Activated CD4-positive, alpha-beta T cell treated with anti-CD3 and anti-CD28 coated beads, Interleukin-10, Interleukin-2, amounts not matched to agents 100 ng/mL and 50 ng/mL, durations not matched to agents 16 hours and 8 hours (primary cell): ENCODE data around the gene DPP8.
"Not testable (repeated sequence)": the region's sequence is repeated elsewhere in the genome, so short reads cannot be mapped to it uniquely, and the experiment has no call there.

Experiments
- DNase-seq: peaks from one replicate; pipeline ENCODE4 v3.0.0-alpha.2; 2020

Gene DPP8

DNA sequence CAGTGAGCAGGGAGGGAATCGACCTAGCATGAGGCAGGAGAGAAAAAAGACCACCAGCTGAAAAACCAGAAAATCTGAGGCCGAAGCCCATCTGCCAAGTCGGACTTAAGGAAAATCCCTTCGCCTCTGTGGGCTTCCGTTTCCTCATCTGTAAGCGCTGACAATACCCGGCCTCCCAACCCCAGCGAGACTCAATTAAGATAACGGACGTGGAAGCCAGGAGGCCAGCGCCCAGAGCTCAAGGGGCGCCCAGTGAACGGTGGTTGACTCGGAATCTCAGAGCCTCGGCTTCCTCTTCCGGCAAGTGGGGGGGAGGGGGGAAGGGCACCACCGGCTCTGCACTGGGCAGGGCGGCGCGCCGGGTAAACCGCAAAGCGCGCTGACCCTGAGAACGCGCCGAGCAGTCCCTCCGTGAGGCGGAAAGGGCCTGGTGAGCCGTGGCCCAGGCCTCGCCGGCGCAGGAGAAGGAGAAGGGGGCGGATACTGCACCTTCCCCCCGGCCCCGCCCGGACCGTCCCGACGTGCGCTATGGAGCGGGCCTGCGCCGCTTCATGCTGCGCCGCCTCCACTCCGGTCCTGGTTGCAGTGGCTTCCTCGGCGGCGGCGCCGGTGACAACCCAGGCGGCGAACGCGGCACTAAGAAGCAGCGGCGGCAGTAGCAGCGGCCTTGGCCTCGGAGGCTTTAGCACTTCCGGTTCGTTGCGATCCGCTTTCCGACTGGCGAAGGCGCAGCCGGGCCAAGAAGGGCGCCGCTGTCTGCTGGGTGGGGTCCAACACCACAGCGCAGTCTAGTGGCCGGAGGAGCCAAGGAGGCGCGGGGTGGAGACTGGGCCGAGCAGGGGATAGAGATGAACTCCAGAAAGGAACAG is at the start of gene DPP8:
TSS of gene DPP8 (minus strand) at position 693 of the 869 bp plus-strand sequence. CDS start 5,136 bp downstream, outside the sequence.
- peak; percentile 97 for DNase-seq

DNA sequence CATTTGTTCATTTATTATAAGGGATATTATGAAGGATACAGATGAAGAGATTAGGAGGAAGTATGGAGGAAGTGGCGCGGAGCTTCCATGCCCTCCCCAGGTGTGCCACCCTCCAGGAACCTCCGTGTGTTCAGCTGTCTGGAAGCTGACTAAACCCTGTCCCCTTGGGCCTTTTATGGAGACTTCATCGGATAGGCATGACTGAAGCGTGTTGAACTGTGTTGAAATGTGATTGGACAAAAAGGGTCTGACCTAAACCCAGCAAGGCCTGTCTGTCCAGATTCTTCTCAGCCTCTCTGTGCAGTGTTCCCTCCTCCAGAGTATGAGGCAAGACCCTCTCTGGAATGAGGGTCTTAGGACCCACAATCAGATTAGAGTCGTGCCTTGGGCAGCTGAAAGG is 44.4 kb upstream of the DPP8 start:
- DNase-seq, result no peak

DNA sequence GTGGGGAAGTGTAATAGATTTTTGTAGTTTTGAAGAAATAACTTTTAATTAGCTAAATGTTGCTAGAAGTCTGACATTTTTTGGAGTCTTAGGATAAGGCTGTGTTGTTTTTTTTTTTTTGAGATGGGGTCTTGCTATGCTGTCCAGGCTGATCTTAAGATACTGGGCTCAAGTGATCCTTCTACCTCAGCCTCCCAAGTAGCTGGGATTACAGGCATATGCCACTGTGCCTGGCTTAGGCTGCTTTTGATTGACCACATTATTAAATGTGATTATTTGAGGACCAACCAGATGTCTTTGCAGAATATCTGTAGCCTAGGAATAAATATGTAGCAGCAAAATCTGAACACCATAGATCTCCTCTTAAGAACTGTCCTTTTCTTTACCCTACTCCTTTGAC is 42.5 kb upstream of the DPP8 start:
- no peak for DNase-seq

DNA sequence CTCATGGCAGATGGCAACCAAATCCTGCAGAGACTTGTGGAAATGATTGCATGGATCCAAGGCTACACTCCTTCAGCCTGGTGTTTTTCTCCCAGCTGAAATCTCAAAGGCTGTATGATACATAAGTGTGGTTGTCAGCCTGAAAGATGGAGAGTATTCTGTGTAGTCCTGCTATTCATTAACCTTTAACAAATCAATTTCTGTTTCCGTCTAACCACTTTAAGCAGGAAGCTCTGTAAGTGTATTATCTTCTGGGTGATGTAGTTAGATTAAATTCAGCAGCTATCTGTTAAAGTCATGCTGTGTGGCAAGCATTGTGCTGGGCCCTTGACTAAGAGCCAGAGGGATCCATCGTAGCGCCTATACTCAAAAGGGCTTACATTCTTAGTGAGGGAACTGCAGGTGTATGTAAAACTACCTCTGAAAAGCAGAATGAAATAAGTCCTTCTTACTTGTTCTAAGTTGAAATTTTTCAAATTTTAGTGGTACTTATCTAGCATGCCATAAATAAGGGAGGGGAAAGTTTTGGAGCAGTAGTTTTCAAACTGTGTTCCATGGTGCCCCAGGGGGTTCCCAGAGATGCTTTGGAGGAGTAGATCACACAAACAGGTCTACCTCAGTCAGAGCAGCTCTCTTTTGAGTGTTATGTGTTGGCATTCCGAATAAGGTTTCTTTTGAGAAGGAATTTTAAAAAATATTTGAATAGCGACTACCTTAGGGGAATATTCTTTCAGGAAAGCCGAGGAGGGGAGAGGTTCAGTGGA is 41.7 kb upstream of the DPP8 start:
- DNase-seq, result no peak

DNA sequence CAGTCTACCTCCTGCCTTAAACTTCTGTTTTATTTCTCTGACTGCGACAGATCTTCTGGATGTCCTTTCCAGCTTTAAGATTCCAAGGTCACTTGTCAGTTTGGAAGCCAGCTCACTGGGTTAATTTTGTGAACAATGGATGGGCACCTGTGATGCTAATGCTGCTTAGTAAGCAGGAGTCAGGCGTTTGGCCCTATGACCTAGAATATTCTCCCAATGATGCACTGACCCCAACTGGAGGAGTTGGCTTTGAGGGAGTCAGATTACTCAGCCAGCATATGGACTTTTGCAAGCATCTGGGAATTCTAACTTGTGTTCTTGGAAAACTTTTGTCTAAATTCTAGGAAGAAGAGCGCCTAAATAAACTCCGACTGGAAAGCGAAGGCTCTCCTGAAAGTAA is 40.8 kb upstream of the DPP8 start:
- no peak for DNase-seq

DNA sequence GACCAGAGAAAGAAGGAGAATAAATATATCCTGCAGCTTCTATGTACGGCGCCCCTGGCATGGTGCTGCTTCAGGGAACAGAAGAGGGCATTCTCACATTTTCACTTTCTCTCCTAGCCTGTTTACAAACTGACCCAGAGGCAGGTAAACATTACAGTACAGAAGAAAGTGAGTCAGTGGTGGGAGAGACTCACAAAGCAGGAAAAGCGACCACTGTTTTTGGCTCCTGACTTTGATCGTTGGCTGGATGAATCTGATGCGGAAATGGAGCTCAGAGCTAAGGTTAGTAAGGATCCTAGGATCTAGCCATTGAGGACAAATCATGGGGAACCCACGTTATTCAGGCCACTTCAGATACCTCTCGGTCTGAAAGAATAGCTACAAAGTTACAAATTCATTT is 39.1 kb upstream of the DPP8 start:
- no peak for DNase-seq

DNA sequence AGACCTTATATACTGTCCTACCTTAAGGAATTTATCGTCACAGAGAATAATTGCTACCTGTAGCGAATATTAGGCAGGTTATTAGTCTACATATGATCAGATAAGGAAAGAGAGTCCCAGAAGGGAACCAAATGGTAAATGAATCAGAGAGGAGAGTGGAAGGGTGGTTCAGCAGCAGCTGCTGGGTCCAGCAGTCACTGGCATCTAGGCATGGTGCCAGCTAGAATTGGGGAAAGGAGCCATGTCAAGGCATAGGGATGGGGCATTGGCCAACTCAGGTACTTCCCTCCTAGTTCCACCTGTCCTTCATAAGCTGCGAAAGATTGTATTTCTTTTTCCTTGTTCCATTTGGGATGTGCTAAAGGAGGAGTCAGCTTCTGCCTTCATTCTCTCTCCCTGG is 36.2 kb upstream of the DPP8 start:
- no peak for DNase-seq

DNA sequence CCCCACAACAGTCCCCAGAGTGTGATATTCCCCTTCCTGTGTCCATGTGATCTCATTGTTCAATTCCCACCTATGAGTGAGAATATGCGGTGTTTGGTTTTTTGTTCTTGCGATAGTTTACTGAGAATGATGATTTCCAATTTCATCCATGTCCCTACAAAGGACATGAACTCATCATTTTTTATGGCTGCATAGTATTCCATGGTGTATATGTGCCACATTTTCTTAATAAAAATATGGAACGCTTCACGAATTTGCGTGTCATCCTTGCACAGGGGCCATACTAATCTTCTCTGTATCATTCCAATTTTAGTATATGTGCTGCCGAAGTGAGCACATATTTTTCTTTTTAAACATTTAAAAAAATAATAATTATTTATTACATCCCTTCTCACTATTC is 35.4 kb upstream of the DPP8 start:
- DNase-seq, result not testable (repeated sequence)

DNA sequence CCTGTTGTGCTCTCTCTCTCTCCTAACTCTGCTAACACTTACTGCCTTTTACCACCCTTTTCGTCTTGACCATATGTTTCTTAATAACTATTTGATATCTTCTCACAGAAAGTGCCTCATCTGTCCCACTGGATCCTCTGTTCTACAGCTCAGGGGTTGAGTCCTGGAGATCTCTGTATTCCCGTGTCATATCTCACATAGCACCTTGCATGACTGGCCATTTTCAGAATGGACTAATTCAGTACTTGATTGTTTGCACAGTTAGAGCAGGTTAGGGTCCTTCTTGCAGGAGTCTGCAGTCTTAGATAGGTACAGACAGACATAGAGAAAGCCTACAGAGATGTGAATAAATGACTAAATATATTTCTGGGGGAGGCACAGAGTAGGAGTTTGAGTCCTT is 33.7 kb upstream of the DPP8 start:
- no peak for DNase-seq

DNA sequence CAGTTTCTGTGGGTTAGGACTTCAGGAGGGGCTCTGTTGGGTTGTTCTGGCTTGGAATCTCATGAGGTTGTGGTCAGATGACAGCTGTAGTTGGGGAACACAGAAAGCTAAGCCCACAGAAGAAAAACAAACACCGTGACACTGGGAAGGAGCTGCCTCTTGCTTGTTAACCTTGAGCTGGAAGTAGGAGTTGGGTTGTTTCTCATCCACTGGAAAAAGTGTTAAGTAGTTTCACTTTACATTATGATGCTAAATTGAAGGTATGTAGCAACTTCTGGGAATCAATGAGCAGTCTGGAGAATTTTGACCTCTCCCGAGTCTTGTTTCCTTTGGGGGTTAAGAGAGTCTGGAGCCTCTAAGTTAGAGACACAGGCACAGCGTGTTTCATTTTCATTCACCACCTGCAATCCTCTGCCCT is 33.2 kb upstream of the DPP8 start:
- no peak for DNase-seq

DNA sequence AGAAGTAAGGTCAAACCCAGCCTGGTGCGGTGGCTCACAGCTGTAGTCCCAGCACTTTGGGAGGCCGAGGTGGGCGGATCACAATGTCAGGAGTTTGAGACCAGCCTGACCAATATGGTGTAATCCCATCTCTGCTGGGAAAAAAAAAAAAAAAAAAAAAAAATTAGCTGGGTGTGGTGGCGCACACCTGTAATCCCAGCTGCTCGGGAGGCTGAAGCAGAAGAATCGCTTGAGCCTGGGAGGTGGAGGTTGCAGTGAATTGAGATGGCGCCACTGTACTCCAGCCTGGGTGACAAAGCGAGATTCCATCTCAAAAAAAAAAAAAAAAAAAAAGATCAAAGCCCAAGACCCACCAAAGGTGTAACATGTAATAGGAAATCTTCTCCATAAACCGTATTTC is 31.8 kb upstream of the DPP8 start:
- not testable (repeated sequence) for DNase-seq

DNA sequence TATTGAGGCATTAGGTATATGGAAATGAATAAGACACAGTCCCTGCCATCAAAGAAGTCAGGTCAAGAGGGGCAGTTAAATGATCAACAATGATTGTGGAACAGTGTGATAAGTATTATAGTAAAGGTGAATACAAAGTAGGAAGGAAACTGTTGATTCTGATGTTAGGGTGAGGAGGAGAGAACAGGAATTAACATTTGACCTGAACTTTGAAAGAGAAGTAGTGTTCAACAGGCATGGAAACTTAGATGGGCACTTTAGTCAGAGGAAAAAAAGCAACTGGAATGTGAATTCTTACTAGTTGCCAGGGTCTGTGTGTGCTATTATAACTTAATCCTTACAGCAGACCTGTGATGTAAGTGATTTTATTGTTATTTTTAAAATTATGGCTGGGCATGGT is 30.4 kb upstream of the DPP8 start:
- DNase-seq, result no peak

DNA sequence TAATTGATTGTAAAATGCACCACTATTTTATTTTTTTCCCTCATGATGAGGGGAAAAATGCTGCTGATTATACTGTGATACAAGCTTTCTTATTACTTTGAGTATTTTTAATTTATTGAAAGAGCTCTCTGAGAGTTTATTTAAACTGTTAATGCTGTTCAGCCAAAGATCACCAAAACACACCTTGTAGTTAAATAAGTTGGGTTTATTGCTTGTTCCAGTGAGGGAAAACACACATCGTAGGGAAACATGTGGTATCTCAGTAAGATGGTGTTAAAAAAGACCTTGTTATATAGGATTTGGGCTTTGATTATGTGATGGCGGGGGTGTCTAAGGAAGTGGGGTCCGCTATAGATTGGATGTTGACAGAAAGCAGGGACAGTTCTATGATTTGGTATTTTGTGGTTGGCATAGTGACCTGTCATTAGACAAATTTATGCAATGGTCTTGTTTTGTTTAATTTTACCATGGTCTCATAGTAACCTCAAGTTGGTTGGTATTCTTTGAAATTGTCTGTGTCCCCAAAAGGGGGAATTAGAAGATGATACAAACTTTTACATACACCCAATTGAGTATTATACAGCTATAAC is 23.8 kb upstream of the DPP8 start:
- DNase-seq, result no peak

DNA sequence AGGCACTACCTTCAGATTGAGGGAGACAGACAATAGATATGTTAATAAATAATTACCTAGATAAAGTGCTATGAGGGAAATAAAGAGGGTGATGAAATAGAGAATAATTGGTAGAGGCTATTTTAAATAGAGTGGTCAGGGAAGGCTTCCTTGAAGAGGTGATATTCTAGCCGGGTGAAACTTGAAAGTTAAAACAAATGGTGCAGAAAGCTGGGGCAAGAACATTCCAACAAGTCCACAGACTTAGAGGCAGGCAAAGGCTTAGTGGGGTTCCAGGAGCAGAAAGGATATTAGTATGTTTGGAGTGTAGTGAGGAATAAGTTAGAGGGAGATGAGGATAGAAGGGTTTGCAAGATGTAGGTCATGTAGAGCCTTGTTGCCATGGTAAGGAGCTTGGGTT is 22.8 kb upstream of the DPP8 start:
- no peak for DNase-seq

DNA sequence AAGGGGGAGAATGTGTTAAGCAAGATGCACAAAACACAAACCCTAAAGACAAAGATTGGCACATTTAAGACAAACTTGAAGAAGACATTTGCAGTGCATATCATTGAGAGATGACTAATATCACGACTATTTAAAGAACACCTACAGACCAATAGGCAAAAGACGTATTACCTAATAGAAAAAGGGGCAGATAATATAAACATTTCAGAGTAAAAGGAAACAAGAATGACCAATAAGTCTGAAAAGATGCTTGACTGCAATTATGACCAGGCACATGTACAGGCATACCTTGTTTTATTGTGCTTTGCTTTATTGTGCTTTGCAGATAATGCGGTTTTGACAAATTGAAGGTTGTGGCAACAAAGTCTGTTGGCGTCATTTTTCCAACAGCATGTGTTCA is 17.7 kb upstream of the DPP8 start:
- no peak for DNase-seq

DNA sequence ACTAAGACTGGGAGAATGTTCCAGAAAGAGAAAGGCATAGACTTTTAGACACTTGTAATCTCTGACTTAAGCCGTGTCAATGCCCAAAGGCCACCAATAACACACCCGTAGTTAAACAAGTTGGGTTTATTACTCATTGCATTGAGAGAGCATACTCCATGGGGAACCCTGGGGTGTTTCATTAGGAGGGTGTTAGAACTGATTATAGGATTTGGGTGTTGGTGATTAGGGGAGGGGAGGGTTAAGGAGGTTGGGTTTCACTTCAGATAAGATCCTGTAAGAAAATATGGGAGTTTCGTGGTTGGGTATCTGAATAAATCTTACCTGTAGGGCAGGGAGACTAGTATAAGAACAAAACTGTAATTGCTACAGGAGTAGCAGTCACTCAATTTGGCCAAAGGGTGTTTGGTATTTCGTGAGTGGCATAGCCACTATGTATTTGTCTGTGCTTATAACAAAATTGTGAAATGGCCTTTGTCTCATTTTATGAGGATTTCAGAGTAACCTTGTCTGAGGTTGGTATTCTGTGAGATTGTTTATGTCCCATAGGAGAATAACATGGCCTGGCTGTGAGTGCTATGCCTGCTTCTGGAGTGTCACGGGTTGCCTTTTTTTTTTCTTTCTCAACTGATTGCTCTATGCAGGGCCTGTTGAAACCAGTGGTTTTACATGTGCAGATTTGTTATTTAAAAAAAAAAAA is 15.7 kb upstream of the DPP8 start:
- DNase-seq, result no peak

DNA sequence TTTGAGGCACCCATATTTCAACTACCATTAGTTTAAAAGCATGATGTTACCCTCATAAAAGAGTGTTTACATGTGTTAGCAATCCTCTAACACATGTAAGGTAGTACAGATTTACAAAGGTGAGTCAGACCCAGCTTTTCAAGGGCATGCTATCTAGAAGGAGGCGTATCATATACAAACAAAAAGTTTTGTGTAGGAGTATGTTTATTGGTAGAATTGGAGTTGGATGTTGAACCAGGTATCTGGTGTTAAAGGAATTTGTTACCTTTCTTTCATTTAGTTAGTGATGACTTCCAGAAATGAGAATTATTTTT is 15.2 kb upstream of the DPP8 start:
- DNase-seq, result peak; percentile 42

DNA sequence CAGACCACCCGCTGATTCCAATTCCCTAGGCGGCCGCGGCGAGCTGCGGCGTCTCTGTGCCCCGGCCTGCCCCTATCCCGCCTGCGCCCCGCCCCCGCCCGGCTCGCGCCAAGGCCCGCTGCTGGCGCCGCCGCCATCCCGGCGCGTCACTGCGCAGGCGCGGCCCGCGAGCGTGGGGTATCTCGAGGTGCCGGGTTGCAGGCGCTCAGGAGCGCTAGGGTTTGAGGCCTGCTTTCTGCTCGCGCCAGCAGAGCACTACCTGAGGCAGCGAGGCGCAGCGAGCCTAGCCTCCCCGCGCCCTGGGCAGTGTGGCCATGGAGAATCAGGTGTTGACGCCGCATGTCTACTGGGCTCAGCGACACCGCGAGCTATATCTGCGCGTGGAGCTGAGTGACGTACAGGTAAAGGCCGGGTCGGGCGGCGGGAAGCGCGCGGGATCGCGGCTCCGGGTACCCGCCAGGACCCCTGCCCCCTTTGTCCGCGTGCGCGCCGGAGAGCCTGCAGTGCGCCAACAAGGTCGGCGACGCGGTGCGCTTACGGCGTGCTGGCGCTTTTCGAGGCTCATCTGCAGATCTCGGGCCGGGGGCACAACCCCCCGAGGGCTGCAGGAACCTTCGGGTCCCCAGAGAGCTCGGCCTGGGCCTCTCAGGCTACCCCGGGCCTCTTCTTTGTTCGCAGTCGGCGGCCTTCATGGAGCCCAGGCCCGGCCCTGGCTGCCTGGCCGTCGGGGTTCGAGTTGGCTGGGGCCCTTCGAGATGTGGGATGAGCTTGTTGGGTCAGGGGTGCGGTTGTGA is 13.0 kb upstream of the DPP8 start, which contains the start of gene HACD3:
TSS of gene HACD3 (plus strand) at position 146 of the 794 bp plus-strand sequence. CDS start at position 315, 169 bp downstream.
- peak; percentile 94 for DNase-seq

DNA sequence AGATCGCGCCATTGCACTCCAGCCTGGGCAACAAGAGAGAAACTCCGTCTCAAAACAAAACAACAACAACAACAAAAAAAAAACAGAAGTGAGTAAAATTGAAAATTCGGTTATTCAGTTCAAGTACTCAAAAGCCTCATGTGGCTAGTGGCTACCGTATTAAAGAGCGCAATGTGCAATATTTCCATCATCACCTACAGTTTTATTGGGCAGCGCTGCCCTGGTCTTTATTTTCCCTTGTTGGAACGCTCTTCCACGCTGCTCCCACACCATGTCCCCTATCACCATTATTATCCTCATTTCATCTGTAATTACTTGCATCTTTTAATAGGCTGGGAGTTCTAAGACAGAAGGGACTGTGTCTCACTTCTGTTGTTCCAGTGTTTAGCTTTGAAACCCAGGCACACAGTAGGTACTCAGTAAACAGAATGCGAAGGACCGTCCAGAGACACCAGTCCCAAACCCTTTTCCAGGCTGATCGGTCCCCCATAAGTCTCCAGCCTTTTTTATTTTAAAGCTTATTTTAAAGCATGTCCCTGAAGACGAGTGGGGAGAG is 12.4 kb upstream of the DPP8 start:
- DNase-seq, result no peak

DNA sequence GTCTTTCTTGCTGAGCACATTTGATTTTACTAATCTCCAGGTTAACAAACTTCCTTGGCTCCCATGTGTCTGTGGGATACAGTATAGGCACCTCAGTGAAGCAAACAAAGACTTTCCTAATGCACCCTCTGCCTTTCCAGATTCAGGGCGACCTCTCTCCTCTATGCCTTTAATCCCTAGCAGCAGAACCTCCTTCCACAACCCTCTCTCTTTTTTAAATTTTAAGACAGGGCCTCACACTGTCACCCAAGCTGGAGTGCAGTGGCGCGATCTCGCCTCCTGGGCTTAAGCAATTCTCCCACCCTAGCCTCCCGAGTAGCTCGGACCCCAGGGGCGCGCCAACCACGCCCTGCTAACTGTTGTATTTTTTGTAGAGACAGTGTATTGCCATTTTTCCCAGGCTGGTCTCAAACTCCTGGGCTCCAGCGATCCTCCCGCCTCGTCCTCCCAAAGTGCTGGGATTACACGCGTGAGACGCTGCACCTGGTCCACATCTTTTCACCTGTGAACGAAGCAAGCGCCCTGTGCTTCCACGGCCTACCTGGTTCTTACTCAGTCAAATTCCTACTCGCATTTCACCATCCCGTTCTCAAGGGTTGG is 11.1 kb upstream of the DPP8 start:
- no peak for DNase-seq

DNA sequence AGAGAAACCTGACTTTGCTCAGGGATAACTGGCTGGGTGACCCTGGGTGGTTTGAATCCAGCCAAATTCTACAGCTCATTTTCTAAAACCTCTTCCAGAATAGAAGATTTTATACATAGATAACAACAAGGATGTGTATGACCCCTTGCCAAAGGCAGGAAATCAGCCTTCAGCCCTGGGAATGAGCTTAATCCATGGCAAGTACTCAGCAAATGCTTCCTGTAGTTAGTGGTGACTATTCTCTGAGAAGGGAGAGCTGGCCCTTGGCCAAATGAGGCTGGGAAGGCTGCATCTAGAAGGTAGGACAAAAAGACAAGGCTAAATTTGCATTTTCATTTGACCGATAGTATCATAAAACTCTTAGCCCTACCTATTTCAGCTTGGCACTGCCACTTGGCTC is 8.1 kb upstream of the DPP8 start:
- no peak for DNase-seq

DNA sequence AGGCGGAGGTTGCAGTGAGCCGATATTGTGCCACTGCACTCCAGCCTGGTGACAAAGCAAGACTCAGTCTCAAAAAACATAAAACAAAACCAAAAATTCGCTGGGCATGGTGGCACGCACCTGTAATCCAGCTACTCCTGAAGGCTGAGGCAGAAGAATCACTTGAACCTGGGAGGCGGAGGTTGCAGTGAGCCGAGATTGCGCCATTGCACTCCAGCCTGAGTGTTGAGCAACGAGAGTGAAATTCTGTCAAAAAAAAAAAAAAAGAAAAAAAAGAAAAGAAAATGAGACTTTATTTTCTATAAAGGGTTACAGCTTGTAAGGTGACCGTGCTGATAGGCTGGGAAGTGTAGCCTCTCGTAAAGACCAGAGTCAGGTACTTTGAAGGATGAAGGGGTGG is 6.7 kb upstream of the DPP8 start:
- no peak for DNase-seq
